Measurements from ENCODE around the gene MPG.

- TF ChIP-seq CTCF (IDR thresholded peaks at IDR 0.05) (no peak), POLR2A (IDR thresholded peaks at IDR 0.05) (no peak)
Observed at GRCh38 chr16:67183-67791, 10.7 kb upstream of the MPG start.

All from sigmoid colon (tissue), 3 donors.